Ovary (tissue), 3 donors: ENCODE results near the gene HSDL1.
A peak's percentile ranks its signal among the peaks of the same experiment; 100 is the strongest.

Experiments used
- POLR2A ChIP-seq: fragments of 450-650 bp; IDR thresholded peaks from one replicate; pipeline ENCODE4 v1.6.1; 2017; ENCODE audit warnings: antibody characterized with exemption, mild to moderate bottlenecking, moderate library complexity
- TF ChIP-seq, protein P1 (sequence below), 3 donors: fragments of 450-650 bp in 2 of 3; fragments of 200-600 bp in 1 of 3; IDR thresholded peaks; one replicate each; pipeline versions ENCODE4 v1.5.1 to v1.8.0; 2016 to 2022; ENCODE audit warnings: antibody characterized with exemption in 3 of 3, mild to moderate bottlenecking in 1 of 3
- donor health status: DM: no; HTN: no; CAD: no.

DNA sequence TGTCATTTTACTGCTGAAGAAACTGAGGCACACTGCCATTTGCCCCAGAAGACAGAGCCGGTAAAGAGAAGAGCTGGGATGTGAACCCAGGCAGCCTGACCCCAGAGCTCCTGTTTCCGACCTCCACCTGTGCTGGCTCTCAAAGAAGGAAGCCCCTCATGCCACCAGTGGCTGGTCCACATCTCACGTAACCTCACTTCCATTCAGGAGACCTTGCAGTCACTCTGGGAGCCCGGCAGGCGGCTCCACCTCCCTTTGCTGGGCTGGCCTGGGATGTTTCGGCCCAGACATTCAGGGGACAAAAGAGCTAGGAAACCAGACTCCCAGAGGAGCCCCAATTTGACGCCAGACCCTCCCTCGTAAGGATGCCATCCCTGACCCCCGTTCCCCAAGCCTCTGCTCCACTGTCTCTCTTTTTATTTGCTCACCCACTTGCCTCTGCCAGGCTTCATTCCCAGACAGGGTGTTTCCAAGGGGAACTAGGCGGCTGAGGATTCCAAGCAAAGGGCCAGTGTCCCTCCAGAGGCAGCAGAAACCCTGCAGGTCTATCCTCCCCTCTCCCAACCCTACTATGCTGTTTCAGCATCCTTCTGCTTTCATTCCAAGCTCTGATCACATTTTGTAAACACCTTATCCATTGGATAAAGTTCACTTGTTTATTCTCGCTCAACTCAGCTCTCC, 39.1 kb upstream of the HSDL1 start:
- TF ChIP-seq, protein P1, sequence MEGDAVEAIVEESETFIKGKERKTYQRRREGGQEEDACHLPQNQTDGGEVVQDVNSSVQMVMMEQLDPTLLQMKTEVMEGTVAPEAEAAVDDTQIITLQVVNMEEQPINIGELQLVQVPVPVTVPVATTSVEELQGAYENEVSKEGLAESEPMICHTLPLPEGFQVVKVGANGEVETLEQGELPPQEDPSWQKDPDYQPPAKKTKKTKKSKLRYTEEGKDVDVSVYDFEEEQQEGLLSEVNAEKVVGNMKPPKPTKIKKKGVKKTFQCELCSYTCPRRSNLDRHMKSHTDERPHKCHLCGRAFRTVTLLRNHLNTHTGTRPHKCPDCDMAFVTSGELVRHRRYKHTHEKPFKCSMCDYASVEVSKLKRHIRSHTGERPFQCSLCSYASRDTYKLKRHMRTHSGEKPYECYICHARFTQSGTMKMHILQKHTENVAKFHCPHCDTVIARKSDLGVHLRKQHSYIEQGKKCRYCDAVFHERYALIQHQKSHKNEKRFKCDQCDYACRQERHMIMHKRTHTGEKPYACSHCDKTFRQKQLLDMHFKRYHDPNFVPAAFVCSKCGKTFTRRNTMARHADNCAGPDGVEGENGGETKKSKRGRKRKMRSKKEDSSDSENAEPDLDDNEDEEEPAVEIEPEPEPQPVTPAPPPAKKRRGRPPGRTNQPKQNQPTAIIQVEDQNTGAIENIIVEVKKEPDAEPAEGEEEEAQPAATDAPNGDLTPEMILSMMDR (IDR thresholded peaks at IDR 0.05) = peak in 2 of 3 donors; percentile 14 to 28
- TF ChIP-seq POLR2A = no peak
